Ovary (tissue), 9 donors: ENCODE data around the gene NDUFB11. TPM values are rescaled to one million over a fixed set of nuclear protein-coding genes. Genes with fewer than 3 reads are reported as not detected.

Experiments used
- DNase-seq, 5 donors: peaks; one replicate each; pipeline ENCODE4 v3.0.0-alpha.2; 2019 to 2020
- H3K27ac ChIP-seq, 2 donors: fragments of 200-600 bp; one replicate each; pipeline versions ENCODE4 v1.5.1 to v1.8.0; 2019 to 2022
- H3K27me3 ChIP-seq: fragments of 200-600 bp; one replicate; pipeline ENCODE4 v1.8.0; 2022
- H3K36me3 ChIP-seq: fragments of 200-600 bp; sonication (generic); one replicate; pipeline ENCODE4 v1.5.1; 2019
- H3K4me1 ChIP-seq: one replicate; pipeline ENCODE4 v1.8.1; 2013; ENCODE audit warnings: mild to moderate bottlenecking, moderate library complexity; ENCODE audit not compliant: insufficient read depth
- H3K4me3 ChIP-seq: fragments of 200-600 bp; sonication (generic); one replicate; pipeline ENCODE4 v1.5.1; 2017
- H3K9me3 ChIP-seq, 2 donors: fragments of 200-600 bp in 1 of 2; sonication (generic) in 1 of 2; one replicate each; pipeline versions ENCODE4 v1.5.1 to v1.8.1; 2013 to 2019; ENCODE audit warnings: mild to moderate bottlenecking in 1 of 2, moderate library complexity in 1 of 2
- CTCF ChIP-seq, 3 donors: fragments of 450-650 bp in 2 of 3; fragments of 200-600 bp in 1 of 3; IDR thresholded peaks; one replicate each; pipeline versions ENCODE4 v1.5.1 to v1.8.0; 2016 to 2022; ENCODE audit warnings: antibody characterized with exemption in 3 of 3, mild to moderate bottlenecking in 1 of 3
- EP300 ChIP-seq: sonication (generic); formaldehyde crosslinking; IDR thresholded peaks from one replicate; pipeline ENCODE4 v1.6.1; 2017; ENCODE audit warnings: antibody characterized with exemption
- POLR2A ChIP-seq: fragments of 450-650 bp; IDR thresholded peaks from one replicate; pipeline ENCODE4 v1.6.1; 2017; ENCODE audit warnings: antibody characterized with exemption, mild to moderate bottlenecking, moderate library complexity
- WGBS, 3 donors: extraction: QIAGEN DNeasy Blood & Tissue Kit in 1 of 3; methylation state at CpG; one replicate each; pipeline versions ENCODE4 v1.1.5 to v1.1.7; 2013 to 2017; 5-methylcytosine and 5-hydroxymethylcytosine counted together
- intact Hi-C, 4 donors: fragments of 100-400 bp; cut with DNase I; formaldehyde crosslinking; loops; one replicate each; pipeline versions ENCODE4 v1.11.0 to v1.15.1; 2022 to 2023
- polyA plus RNA-seq, 2 donors: library from polyadenylated mRNA; stranded (reverse); fragments of 200-250 nt in 1 of 2; fragments of 350-450 nt in 1 of 2; fragmentation: Illumina TruSeq in 1 of 2; extraction: RNeasy Lipid Tissue Mini Kit (QIAGEN cat#74804) in 1 of 2; gene quantifications; one replicate each; pipeline ENCODE4 v1.2.3, GENCODE V29; 2013 to 2014
- total RNA-seq, 7 donors: library from RNA; depleted of rRNA in 2 of 7; stranded (reverse); fragments of >200 nt in 2 of 7; fragmentation: NEBNext Ultra II Directional in 3 of 7; extraction: Animal tissue kit (Norgen Biotek cat#: 25700) in 3 of 7; gene quantifications; one replicate each; pipeline versions ENCODE4 v1.1.0 to v1.2.4, GENCODE V29; 2016 to 2023
- donor health status: DM: no; HTN: no; CAD: no; lungs with moderate emphysema.
- donor health status: DM: no; HTN: no; CAD: no.
- donor health status: Bipolar disorder and iron deficiency.
- donor health status: DM: yes; HTN: yes; CAD: no.
- donor health status: DM: no; HTN: no; CAD: no.
- donor health status: DM: yes; HTN: yes; CAD: no.

NDUFB11 gene
- total and polyA plus RNA-seq, 9 donors = 33.9 to 82.0 (median 44.6) TPM

GRCh38 chrX:47148946-47149345, 4.4 kb upstream of the NDUFB11 start:
- no peak for DNase-seq
- intact Hi-C loops = no loop called here
- TF ChIP-seq CTCF (IDR thresholded peaks at IDR 0.05) = no peak
- no peak for TF ChIP-seq EP300
- TF ChIP-seq POLR2A = no peak
- 40 to 57% (median 46%) methylated on average over 2 of the region's 2 CpGs for WGBS, 3 donors
- Histone ChIP-seq H3K36me3 (no peaks in the 10 kb centered on the region), H3K4me3 (no peak overlapping the region), H3K4me1 (peaks cover 17% of the 10 kb centered on the region), H3K9me3 (no peaks in the 10 kb centered on the region), H3K27me3 (no peaks in the 10 kb centered on the region), H3K27ac (no peak overlapping the region)

GRCh38 chrX:47146936-47147859, 2.7 kb upstream of the NDUFB11 start:
- intact Hi-C loops = no loop called here
- Histone ChIP-seq H3K4me3 (no peak overlapping the region), H3K27me3 (no peaks in the 10 kb centered on the region), H3K36me3 (no peaks in the 10 kb centered on the region), H3K4me1 (peaks cover 18% of the 10 kb centered on the region), H3K9me3 (no peaks in the 10 kb centered on the region), H3K27ac (no peak overlapping the region)
- WGBS, 3 donors = 68 to 80% (median 78%) methylated on average over 12 of the region's 12 CpGs
- TF ChIP-seq EP300 (no peak), CTCF (IDR thresholded peaks at IDR 0.05) (no peak), POLR2A (no peak)
- DNase-seq = no peak

- no peaks in the 10 kb centered on the region for H3K36me3 ChIP-seq
- H3K27me3 ChIP-seq = no peaks in the 10 kb centered on the region
- no peak for DNase-seq
- intact Hi-C loops = no loop called here
- WGBS, 3 donors = 32 to 34% (median 33%) methylated on average over 7 to 10 of the region's 10 CpGs
- H3K27ac ChIP-seq = peak overlapping the region in 1 of 2 donors; percentile 38
- peak overlapping the region; percentile 65 for H3K4me3 ChIP-seq
- no peaks in the 10 kb centered on the region for H3K9me3 ChIP-seq
- peaks cover 18% of the 10 kb centered on the region for H3K4me1 ChIP-seq
- TF ChIP-seq EP300 (no peak), POLR2A (no peak), CTCF (IDR thresholded peaks at IDR 0.05) (no peak)
Observed at GRCh38 chrX:47146121-47146935, 1.8 kb upstream of the NDUFB11 start.

GRCh38 chrX:47145395-47146120, 1.1 kb upstream of the NDUFB11 start:
- intact Hi-C loops = no loop called here
- no peaks in the 10 kb centered on the region for H3K36me3 ChIP-seq
- 37 to 52% (median 41%) methylated on average over 39 of the region's 39 CpGs for WGBS, 3 donors
- TF ChIP-seq EP300 = no peak
- TF ChIP-seq POLR2A = no peak
- TF ChIP-seq CTCF (IDR thresholded peaks at IDR 0.05) = no peak
- peak overlapping the region; percentile 65 for H3K4me3 ChIP-seq
- H3K9me3 ChIP-seq = no peaks in the 10 kb centered on the region
- peak overlapping the region; percentile 85 to 87 for H3K27ac ChIP-seq
- no peaks in the 10 kb centered on the region for H3K27me3 ChIP-seq
- peaks cover 18% of the 10 kb centered on the region for H3K4me1 ChIP-seq
- DNase-seq = peak in 1 of 5 donors; percentile 31
